Activated effector memory CD4-positive, alpha-beta T cell treated with anti-CD3 and anti-CD28 coated beads, Interleukin-2, amount 50 U/mL, for 16 hours (primary cell): ENCODE data around the gene SUCLG2.

Experiments
- DNase-seq: peaks from one replicate; pipeline ENCODE4 v3.0.0-alpha.2; 2020

Gene SUCLG2

DNA sequence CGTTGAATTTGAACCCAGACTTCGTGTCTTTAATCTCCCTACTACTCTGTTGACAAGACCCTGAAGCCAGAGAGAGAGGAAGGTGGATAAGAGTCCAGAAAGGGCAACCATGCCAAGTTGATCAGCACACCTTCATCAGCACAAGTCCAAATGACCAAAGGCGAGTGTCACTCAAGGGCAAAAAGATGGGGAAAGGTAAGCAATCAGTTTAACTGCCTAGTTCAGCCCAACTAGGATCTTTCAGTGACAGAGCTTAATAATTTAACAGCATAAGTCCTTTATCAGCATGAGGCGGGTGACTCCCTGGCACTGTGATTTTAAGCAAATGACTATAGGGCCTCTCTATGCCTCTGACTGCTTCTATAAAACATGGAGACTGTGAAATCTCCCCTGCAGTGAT lies 6.2 kb downstream of the SUCLG2 start:
- DNase-seq, result no peak

DNA sequence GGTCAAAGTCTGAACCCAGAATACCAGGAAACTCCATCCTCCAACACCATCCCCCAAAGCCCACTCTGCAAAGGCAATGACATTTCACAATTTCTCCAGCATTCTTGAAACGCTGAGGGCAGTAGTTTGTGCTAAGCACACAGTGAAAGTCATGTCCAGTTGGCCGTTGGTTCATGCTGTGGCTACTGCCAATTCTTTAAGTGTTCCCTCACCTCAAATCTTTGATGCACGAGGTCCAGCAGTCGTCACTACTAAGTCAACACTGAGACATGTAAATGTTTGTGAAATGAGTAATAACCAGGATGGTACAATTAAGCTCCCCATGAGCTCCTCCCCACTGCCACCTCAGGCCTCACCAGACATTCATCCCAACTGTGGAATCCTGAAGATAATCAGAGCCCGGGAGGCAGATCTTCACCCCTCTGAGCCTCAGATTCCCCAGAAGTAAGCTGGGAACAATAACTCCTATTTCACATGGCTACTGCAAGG lies 7.0 kb downstream of the SUCLG2 start:
- DNase-seq, result no peak

DNA sequence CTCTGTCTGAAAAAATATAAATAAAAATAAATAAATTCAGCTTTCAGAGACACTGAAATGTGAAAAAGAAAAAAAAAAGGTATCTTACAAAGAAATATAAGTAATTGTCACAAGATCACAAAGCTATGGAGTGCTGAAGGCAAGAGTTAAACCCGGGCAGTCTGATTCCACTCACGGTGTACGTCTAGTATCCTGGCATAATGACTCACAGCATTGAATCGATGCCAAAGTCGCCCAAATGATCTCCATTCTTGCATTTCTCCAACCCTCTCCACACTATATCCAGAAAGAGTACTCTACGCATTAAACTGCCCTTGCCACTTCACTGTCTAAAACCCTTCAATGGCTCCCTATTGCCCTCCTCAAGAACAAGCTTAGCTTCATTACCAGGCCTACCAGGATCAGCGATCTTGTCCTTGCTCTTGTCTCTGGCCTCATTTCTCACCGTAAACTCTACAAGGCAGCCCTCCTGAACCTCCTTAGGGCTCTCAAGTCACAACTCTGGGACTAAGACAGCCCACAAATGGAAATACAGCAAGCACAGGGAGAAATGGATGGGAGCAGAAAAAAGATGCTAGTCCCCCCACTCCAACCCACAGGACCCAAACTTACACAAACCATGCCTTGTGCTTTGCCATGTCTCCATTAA lies 7.7 kb downstream of the SUCLG2 start:
- no peak for DNase-seq

DNA sequence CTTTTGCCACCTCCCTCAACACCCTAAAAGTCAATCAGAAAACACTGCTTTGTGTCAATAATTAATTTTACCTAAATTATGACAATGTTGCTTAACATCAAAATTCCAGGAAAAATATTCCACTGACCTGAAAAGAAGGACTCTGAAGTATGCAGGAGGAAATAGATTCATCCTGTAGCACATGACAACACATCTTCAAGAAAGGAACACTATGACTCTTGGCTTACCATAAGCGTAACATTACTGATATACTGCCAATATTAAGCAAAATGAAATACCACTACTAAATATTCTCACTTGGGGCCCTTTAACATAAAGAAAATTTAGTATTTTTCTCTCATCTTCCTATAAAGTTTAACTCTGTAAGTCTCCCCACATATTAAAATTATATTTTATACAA lies 9.6 kb downstream of the SUCLG2 start:
- no peak for DNase-seq

DNA sequence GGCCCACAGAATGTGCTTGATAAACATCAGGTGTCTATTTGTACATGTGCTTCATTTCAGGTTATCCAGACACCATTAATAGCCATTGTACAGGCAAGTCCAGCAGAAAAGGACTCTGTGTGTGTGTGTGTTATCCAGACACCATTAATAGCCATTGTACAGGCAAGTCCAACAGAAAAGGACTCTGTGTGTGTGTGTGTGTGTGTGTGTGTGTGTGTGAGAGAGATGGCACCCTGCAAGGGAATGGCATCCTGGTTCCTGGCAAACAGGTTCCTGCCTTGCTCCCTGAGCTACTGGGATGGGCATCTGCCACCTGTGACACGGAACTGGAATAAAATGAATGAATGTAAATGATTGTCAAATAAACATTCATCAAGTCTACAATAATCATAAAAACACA lies 11.7 kb downstream of the SUCLG2 start:
- DNase-seq, result no peak

DNA sequence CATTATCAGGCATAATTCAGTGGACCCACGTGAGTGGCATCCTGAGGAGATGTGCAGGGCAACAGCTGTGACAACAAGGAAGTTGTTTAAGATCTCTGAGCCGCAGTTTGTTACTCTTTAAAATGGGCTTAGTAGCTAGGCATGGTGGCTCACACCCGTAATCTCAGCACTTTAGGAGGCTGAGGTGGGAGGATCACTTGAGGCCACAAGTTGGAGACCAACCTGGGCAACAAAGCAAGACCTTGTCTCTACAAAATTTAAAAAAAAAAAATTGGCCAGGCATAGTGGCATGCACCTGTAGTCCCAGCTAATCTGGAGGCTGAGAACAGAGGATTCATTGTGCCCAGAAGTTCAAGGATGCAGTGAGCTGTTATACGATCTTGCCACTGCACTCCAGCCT lies 12.2 kb downstream of the SUCLG2 start:
- DNase-seq, result no peak

DNA sequence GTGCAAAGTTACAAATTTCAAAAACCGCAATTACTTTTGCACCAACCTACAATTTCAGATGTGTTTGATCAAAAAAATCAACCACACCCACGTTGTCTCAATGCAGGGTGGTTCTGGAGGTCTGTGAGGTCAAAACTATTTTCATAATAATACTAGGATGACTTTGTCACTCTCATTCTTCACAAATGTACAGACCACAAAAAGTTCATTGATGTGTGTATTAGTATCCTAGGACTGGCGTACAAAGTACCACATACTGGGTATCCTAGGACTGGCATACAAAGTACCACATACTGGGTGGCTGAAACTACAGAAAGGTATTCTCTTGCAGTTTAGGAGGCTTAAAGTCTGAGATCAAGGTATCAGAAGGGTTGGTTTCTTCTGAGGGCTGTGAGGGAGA lies 13.0 kb downstream of the SUCLG2 start:
- DNase-seq, result no peak

DNA sequence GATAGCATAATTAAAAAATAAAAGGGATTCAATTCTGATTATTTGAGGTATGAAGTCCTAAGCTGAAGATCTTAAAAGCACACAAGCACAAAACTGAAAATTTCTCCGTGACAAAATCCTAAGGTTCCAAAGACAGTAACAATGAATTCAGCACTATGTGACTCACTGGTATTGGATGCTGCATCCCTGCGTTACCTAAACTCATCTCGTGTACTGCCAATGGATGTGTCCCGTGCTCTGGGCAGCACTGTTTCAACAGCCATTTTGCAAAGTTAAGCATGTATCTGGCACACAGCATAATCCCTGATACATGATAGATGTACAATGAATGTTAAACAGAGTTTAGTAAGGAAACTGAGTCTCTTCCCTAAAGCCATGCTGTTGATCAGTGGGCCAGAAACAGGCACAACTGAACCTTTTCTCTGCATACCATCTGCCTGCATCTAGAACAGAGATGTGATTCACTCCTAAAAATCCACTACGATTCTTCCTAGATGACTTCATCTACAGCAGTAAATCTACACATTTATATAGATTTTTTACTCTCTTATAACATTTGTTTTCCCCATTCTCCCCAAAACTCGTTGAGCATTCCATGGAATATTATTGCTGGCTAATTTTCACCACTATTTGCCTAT lies 14.3 kb downstream of the SUCLG2 start:
- no peak for DNase-seq

DNA sequence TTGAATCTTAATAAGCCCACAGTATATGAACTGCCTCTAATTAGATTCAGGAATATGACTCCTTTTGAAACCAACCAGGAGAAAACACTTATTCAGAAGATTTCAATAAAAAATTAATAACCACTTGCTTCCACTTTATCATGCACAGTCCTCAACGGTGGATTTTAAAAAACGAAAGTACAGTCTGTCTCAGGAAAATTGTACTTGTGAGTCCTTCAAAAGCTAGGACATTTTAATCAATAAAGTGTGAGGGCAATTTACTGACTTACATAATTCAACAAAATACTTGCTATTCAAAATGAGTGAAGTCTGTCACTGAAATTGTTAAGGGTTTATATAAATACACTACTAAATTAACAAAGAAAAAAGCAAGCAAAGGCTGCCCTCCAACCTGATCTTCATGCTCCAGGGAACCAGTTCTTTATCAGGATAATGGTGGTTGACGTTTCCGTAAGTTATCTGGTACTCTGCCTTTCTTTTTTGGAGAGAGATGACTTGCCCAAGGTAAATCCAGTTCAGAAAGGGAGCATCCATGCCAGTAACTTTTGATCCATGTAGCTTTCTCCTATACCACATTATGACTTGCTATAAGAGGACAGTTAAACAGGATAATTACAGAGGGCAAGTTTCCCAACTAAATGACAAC lies 17.0 kb downstream of the SUCLG2 start:
- DNase-seq, result no peak

DNA sequence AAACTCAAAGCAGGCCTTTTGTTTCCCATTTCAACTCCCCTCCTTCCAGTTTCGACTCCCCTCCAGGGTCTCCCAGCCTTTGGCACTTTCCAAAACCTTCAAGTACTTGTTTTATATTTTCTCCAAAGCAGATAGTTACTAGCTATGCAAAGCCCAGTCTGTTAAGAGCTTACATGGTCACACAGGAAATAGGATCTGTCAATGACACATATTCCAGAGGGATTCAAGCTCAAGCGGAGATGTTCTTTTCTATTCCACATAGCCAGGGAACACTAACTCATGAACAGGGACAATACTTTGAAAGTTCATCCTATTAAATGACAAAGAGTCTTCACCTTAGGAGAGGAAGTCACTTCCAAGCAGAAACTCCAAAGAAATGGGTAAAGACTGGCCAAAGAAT lies 18.6 kb downstream of the SUCLG2 start:
- DNase-seq, result no peak

DNA sequence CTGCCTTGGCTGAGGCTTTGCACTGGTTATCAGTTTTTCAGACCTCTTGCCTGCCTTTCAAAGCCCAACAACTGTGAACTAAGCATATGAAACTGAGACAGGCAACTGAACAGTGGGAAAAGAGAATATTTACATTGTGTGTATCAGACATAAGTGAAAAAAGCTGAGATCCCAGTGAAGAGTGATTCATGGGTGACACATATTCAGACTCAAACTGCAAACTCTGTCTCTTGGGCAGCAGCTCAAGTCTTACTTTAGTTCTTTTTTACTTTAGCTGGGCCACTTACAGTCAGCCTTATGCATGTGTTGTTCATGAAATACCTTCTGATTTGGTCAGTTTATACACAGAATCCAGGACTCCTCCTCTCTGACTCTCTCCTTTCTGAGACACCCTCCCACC lies 19.2 kb downstream of the SUCLG2 start:
- DNase-seq, result no peak

DNA sequence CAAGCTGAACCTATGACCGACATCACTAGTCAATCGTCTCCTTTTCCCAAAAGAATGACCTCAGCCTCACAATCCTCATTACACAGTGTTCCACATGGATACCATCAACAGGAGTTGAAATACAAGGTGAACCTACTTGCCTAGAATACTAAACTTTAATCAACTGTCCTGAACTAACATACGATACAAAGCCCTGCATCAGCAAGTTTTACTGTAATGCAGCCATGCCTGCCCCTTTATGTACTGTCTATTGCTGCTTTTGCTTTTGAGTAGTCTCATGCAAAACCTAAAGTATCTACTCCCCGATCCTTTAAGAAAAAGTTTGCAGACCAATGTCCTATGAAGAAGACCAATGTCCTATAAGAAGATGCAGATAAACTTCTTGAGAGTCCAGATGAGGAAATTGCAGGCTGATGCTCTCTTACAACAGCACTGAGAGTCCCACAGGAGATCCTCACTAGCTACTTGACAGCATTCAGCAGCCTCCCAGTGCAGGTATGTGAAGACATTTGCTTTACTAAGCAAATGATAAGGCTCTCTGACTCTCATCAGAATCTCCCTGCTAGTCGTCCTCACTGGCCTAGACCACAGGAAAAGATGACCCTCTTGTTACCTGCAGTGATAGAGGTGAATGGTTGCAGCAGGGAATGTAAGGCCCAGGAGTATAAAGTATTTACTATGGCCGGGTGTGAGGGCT lies 23.6 kb downstream of the SUCLG2 start:
- DNase-seq, result no peak

DNA sequence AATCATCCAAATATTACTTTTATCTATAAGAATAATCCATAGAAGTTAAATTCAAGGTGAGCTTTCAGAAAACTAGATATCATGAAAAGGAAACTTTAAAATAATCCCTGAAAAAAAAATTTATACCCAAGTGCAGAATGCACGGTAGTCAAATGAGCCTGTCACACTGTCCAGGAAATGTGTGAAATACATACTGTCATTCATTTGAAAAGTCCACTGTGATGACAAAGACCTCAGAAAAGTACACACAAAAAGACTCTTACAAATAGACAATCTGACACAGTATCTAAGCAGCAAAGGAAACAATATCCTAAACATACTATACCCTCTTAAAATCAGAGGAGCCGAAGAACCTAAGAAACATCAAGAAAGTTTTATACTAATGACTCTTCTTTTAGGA lies 29.7 kb downstream of the SUCLG2 start:
- no peak for DNase-seq

DNA sequence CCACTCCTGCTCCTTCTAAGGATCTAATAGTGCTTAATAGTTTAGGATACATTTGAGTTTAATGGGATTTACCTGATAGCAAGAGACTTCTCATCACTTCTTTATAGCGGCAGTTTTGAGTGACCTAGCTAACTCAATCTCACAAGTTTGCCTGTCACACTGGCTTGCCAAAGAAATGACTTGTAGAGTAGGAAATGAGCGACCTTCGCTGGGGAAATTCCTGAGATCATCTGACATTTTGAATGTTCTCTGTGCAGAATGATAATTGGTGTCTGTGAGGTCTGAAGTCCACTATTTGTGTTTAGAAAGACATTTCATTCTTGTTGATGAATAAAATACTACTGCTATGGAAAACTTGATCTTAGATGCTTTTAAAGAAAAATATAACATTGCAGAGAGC lies 30.3 kb downstream of the SUCLG2 start:
- DNase-seq, result no peak

DNA sequence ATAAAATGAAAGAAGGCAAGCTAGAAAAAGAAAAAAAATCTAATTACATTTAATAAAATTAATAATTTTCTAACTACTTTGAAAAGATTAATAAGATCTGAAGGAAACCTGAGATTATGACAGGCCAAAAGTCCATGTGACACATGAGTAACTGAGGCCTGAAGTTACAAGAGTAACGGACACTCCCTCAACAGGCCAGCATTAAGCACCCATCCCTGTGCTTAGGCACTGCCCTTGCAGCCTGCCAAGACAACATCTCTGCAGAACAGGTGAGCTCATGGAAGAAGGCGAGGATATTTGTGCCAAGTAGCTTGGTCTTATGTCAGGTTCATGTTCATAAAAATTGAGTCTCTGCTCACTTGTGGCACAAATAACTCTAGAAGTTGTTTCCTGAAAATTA lies 31.8 kb downstream of the SUCLG2 start:
- DNase-seq, result no peak

DNA sequence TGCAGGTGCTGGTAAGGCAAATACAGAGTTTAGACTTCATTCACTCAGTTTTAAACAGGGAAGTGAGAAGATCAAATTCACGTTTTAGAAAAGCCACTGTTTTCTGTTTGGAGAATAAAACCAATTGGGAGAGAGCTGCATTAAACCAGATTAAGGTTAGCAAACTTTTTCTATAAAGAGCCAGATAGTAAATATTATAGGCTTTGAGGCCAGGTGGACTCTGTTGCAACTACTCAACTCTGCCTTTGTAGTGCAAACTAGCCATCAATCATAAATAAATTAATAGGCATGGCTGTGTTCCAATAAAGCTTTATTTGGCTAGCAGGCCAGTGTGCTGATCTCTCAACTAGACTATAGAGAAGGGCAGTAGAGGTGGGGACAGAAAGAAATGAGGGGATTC lies 33.5 kb downstream of the SUCLG2 start:
- no peak for DNase-seq

DNA sequence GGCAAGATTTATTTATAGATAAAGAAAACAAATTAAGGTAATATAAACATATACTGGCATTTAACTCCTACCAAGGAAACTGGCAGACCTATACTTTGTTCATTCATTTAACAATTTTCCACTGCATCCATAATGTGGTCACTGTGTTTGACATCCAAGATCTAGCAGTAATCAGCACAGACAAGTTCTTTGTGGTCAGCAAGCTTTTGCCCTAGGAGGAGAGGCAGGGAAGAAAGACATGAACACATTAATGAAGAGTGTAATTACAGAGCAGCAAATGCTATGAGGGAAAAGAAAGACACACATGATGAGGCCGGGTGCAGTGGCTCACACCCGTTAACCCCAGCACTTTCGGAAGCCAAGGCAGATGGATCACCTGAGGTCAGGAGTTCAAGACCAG lies 34.4 kb downstream of the SUCLG2 start:
- DNase-seq, result no peak

DNA sequence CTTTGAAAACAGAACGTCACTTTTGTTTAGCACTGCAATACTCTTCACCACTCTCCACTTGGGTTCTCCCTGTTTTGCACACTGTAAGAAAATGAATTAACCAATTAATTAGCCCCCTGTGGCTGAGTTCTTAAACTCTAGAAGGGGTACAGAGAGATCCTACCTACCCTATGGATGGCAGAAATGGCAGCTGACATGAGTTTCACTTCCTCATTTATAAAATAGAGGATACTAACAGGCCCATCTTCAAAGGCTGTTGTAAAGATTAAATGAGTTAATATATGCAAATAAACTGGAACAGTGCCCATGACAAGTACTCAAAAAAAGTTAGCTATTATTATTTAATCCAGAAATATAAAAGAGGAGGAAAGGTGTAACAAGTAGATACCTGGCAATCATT lies 36.9 kb downstream of the SUCLG2 start:
- no peak for DNase-seq

DNA sequence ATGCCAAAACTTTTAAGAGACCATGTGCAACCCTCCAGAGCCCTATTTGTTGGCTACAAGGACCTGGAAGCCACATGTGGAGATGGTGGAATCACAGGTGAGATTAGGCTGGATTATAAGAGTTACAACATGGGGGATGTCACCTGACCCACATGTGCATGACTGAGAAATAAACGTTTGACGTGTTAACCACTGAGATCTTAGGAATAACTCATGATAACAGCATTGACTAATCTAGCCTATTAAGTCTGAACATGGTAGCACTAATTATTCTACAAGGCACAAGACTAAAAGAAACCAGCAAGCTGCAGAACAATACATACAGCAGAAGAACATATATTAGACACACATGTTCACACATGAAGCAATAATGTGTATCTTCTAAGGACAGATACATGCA lies 38.4 kb downstream of the SUCLG2 start:
- no peak for DNase-seq

DNA sequence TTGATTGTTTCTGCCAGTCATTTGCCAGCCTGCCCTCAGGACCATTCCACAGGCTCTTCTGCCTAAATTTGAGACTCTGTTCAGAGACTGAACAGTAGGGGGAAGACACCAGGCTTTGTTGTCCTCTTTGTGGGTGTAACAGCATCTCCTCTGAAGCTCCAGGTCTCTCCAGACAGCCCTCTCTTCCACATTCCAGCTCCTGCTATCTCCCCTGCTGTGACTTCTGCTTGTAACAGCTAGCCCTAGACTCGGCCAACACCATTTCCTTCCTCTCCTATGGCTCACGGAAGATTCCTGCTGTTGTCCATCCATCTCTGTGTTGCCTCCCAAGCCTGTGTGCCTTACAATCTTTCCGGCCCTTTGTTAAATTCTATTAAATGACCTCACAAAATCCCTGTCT lies 40.2 kb downstream of the SUCLG2 start:
- no peak for DNase-seq

DNA sequence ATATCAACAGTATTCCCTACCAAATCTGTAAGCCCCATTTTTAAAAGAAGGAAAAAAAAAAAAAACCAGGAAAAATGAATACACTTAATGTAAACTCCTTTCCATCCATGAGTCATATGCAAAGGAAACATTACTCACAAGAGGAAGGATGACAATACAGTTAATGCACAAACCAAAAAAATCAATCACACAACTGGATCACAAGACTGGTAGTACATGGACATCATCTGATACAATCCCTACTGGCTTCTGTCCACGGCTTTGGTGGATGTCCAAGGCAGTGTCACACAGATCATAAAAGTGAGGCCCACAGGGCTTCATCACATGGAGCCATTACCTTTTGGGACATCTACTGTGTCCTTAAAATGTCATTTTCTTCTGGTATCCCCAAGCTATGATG lies 44.0 kb downstream of the SUCLG2 start:
- DNase-seq, result no peak

DNA sequence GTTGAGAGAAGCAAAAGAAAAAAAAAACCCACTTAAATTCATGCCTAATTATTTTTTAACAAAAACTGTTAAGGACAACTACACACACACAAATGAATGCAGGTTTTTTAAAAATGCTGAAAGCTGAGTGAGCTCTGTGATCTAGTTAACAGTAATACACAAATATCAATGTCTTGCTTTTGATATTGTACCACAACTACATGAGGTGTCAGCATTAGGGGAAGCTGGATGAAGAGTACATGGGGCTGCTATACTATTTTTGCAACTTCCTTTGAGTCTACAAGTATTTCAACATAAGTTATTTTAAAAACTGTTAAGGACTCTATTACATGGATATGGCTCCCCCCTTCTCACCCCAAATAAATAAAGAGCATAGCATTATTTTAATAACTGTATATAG lies 44.7 kb downstream of the SUCLG2 start:
- no peak for DNase-seq

DNA sequence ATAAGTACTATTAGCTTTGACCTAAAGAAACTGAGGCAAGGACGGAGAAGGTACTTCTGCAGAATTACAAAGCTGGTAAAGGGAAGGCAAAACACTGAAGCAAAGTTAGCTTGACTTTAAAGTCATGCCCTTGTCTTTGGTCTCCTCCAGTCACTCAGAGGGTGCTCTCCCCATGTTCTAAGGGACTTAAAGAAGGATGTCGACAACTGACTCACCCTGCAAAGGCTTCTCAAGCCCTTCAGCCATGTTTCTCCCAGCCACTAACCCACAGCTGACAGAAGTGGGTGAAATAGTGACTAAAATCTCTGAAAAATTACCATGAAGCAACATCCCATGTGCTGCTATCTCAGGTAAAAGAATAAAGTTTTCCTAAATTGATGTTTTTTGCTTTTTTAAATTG lies 46.4 kb downstream of the SUCLG2 start:
- DNase-seq, result no peak

DNA sequence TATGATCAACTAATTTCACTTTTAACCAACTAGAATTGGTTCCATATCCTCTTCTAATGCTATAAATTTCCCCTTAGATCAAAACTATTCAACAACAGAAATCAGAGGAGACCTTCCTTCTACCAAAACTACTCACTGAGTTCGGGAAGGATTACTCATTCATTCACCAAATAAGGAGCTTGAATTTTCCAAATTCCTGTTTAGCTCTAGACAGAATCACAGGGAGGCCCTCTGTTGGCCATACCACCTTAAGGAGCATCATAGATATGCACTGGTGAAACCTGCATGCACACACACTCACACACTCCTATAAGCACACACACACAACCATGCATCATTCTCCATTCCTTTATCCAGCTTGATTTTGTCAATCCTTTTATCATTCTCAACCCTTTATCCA lies 49.0 kb downstream of the SUCLG2 start:
- DNase-seq, result no peak
